GM21367 (cell line): ENCODE measurements around the gene EEF1AKMT2.
A peak's percentile ranks its signal among the peaks of the same experiment; 100 is the strongest.
"Not testable (repeated sequence)": the region's sequence is repeated elsewhere in the genome, so short reads cannot be mapped to it uniquely, and the experiment has no call there.

Source experiments
- ATAC-seq: cut with Tn5 transposase; IDR thresholded peaks from one replicate; pipeline ENCODE4 v1.9.1; 2021; ENCODE audit not compliant: unreplicated experiment

The EEF1AKMT2 gene

DNA sequence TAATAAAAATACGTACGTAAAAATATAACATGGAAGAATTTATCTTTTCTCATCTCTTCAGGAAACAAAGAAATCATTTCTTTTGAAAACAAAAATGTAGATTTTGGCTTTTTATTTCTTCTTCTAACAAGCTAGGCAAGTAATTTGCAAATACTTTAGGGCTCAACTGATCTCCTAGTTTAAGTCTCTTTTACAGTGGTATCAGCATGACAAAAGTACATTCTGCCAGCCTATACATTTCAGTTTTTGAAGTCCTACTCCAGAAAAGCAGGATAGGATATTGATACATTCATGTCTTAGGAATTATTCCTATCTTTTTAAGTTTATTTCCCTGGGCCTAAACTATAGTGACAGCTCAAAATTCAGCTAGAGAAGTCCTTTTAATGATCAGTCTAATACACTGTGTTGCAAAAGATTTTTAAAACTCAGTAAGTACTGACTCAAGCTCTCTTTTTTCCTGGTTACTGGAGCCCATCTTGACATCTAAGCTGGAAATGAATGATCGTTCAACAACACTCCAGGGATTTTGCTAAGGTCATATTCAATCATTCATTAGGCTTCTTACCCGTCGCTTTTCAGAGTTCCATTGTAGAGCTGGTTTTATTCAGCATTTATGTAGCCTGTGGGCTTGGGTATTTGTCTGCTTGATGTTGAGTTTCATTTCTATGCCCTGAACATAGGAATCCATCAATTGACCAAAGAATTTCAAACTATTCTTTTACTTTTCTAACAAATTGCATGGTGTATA is 35.4 kb downstream of the EEF1AKMT2 start:
- no peak for ATAC-seq

DNA sequence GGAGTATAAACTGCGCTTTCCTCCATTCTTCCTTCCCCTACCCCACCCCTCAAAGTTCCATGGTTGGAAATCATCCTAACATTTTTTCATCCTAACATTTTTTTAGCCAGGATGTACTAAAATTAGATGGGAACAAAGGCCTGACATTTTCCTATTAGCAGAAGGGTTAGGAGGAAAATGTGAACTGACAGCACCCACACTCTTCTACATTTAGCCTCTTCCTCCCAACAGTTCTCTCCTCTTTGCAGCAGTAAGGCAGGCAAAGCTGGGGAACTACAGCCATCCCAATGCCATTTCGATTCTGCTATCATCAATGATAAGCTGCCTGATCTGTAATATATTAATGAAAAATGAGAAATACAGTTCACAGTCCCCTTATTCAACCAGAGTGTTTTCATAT is 36.1 kb downstream of the EEF1AKMT2 start:
- ATAC-seq, result no peak

GRCh38 chr10:124754227-124754626 is 37.5 kb downstream of the EEF1AKMT2 start:
- no peak for ATAC-seq

DNA sequence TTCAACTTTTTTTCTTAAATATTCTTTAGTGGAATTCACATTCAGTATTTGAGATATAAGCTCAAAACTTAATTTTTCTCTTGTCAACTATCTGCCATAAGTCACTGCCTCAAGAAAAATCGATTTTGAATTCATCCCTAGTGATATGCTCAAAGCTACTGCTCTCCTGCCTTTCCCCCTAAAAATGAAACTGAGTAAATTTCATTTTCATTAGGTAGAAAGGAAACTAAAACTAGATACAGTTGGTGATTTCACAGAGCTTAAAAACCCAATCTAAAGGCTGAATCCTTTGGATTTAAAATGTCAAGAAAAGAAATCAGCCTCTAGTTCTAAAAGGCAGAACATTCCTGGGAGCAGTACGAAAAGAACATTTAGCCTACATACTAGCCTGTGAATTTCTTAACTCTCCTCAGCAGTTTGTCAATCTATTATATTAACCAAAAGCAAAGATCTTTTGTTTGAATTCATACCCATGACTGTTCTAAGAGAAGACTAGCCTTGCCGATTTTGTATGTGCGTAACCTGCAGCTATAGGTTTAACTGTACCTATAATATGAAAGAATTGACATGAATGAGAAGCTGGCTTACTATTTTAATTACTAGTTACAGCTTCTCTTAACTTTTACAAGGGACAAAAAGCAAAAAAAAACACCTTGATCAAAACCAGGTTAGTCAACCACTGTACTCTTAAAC is 42.6 kb downstream of the EEF1AKMT2 start:
- ATAC-seq, result peak; percentile 33

DNA sequence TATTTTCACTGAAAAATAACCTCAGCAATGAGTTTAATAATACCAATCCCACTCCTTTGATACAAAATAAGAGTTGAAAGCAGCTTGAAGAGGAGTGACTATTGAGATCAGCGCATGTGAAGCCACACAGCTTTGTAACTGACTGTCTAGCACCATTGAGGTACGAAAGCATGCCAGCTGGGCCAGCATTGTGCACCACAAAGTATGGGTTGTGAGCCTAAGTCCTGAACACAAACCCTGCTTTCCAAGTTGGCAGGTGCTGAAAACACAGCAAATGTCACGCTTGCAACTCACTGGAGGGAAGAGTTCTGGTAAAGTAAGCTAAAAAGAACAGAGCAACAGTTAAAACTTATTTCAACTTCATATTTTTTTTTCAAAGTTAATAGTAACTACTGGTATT is 43.5 kb downstream of the EEF1AKMT2 start:
- no peak for ATAC-seq

GRCh38 chr10:124747745-124748144 is 43.9 kb downstream of the EEF1AKMT2 start:
- no peak for ATAC-seq

- no peak for ATAC-seq
Measured at GRCh38 chr10:124746992-124747391, 44.7 kb downstream of the EEF1AKMT2 start.

DNA sequence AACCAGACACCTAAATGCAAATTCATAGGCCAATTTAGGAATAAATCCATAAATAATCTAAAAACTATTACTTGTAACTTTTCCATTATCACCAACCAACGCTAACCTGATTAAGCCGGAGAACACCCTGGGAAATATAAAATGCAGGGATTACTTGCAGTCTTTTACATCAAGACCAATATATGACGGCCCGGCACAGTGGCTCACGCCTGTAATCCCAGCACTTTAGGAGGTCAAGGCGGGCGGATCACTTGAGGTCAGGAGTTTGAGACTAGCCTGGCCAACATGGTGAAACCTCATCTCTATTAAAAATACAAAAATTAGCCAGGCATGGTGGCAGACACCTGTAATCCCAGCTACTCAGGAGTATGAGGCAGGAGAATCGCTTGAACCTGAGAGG is 45.2 kb downstream of the EEF1AKMT2 start:
- not testable (repeated sequence) for ATAC-seq

DNA sequence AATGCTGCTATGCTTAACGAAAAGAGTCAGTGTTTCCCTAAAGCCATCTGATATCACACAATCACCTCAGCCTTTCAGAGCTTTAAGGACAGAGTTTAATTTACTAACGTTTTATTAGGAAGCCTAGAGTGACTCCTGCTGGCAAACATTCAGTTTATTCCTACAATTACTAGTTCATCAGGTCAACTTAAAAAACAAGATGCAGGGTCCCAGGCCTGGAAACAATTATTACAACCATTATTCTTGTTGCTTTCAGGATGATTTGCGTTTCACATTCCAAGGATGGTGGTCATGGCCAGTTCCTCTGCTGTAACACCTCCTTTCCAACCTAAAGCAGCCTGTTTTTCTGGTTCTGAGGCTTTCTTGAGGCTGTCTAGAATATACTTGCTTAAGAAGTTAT is 46.0 kb downstream of the EEF1AKMT2 start:
- no peak for ATAC-seq

DNA sequence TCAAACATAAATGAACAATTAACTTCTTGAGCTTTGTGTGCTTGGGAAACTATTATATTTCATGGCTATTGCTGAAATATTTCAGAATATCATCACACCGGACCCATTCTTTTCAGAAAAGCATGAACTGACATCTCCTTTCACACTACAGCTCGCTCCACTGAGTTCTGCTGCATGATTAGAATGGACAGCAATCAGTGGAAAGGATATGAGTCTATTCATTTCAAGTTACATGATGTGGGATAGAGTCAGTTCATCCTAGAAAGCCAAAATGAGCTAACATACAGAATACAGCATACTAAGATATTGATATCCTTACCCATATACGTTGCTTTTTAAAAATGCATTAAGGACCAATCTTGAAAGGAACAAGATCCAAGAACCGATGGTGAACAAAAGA is 46.4 kb downstream of the EEF1AKMT2 start:
- no peak for ATAC-seq

DNA sequence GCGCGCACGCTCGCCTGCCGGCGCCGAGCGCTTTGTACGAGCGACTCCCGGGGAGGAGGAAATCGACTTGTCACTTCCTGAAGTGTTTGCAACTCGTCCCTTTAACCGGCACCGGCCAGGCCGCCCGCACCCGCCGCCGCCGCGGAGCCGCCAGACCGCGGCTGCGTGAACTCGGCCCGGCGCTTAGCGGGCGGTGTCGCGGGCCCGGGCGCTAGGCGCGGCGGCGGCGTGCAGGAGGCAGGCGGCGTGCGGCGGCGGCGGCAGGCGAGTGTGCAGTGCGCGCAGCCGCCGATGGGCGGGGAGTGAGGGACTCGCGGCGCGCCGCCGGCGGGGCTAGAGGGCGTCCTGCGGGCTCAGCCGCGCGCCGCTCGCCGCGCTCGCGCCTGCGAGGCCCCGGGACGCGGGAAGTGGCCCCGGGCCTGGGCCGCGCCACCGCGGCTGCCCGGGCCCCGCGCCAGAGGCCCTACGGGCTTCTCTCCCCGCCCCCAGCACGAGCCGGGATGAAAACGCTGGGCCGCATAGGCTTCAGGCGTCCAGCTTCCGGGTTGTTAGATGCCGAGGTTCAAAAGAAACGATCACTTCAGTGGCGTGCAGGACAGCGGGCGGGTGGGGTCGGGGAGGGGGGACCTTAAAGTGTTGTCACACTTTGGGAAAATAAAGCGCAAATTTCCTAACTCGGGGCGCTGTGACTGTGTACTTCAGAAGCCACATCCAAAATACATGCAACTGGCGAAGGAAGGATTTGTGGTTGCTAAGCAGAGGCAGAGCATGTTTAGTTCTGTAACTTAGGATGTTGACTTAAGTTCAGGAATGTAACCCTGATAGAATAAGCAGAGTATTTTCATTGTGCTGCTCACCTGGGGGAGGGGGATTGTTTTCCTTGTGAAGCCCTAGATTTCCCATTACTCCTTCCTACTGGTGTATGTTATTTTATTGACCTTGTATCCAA is 47.3 kb downstream of the EEF1AKMT2 start, which contains the start of gene FAM53B:
Gene FAM53B (minus strand): TSS at position 277 of the 949 bp plus-strand sequence. CDS start 37,665 bp downstream, outside the sequence.
- ATAC-seq, result peak; percentile 59

- ATAC-seq, result peak; percentile 23
Measured at GRCh38 chr10:124743191-124744101, 48.2 kb downstream of the EEF1AKMT2 start.

GRCh38 chr10:124742413-124743190 is 49.1 kb downstream of the EEF1AKMT2 start:
- no peak for ATAC-seq

GRCh38 chr10:124741922-124742412 is 49.7 kb downstream of the EEF1AKMT2 start:
- ATAC-seq, result no peak

GRCh38 chr10:124741281-124741921 is 50.3 kb downstream of the EEF1AKMT2 start:
- peak; percentile 38 for ATAC-seq

- peak; percentile 15 for ATAC-seq
Measured at GRCh38 chr10:124740369-124741280, 51.1 kb downstream of the EEF1AKMT2 start.

DNA sequence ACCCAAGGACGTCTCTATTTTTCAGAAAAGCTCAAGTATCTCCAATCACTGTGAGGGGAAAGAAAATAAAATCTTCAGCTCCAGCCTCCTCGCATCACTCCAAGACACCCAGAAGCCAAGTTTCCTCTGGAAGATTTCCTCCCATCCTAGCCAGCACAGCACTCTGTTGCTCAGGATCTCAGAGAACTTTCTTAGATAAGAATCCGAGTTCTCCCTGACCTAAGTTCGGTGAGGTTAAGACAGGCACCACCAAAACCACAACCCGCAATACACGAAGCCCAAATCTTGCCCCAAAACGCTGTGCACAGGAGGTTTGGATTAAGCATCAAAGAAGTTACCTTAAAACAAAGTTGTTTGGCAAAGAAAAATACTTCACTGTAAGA is 51.7 kb downstream of the EEF1AKMT2 start:
- ATAC-seq, result no peak
